AG08396 (cell line): ENCODE measurements around the gene GRIP1.
A peak's percentile ranks its signal among the peaks of the same experiment; 100 is the strongest.
"Not testable (repeated sequence)": the region's sequence is repeated elsewhere in the genome, so short reads cannot be mapped to it uniquely, and the experiment has no call there.

ENCODE experiments used
- DNase-seq: peaks from one replicate; pipeline ENCODE4 v3.0.0; 2012; ENCODE audit warnings: low spot score, mixed read lengths

GRIP1 gene

DNA sequence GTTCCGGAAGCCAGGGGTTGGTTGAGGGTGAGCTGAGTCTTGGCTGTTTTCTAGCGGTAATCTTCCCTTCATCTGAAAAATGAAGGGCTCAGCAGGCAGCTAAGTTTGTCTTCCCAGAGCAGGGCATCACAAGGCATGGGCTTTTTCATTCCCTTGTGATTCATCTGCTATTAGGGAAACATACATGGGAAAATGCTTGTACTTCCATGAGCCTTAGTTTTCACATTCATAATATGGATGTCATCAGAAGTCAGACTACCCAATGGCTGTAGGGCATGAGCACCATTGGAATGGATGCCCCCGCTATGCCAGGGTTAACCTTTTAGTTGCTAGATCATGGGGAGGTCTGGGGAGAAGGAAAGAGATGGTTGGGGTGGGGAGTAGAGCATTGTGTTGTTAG, 357.9 kb downstream of the GRIP1 start:
- no peak for DNase-seq

DNA sequence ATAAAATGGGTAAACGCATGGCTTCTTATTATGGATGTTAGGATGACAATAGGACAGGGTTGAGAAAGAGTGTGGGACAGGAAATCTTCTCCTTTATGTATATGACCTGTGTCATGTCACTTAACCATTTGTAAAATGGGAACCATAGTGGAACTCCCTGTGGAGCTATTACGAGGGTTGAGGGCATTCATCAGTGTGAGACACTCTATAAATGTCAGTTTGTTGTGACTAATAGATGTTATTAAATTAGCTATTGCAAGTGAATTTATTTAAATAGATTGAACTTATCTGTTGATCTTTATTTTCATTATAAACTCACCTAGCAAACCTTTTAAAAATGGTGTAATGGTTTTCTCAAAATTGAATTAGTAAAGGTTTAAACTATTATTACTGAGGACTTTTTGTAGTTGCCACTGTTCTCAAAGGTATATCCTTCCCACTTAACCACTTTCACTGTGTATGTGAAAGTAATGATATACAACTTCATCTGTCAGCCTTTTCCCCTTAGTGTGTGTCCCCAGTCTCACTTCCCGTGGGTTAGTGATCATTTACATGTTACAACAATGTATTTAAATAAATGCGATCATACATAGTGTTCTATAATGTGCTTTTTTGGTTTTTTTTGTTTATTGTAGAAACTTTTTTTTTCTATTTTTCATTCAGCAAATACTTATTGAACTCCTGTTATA, 359.5 kb downstream of the GRIP1 start:
- no peak for DNase-seq

DNA sequence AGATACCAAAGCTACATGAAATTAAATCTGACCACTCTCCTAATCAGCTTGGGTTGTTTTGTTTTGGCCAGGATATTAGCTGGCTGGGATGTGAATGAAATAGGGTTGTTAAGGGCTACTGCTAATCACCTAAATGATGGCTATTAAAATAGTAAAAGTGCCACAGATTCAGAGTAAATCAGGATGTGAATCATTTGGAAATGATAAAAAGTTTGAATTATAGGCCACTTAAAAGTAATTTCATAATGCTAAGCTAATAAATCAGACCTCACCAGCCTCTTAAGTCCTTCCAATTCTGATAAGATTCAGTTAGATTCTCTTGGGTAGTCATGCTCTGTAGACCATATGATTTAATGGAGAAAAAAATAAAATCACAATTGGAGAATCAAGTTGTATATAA, 364.6 kb downstream of the GRIP1 start:
- no peak for DNase-seq

GRCh38 chr12:66312189-66312588, 366.7 kb downstream of the GRIP1 start:
- no peak for DNase-seq

DNA sequence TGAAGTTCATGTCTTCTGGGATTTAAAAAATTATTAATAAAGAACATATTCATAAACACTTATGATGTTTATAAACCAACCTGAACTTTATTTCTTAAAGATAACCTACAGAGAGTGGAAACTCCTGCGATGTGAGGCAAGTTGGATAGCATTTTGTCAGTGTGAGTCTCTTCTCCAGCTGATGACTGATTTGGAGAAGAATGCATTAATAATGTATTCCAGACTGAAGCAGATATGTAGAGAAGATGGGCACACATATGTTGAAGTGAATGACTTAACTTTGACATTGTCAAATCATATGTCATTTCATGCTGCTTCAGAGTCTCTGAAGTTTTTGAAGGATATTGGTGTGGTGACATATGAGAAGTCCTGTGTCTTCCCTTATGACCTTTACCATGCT, 369.3 kb downstream of the GRIP1 start:
- DNase-seq, result no peak

DNA sequence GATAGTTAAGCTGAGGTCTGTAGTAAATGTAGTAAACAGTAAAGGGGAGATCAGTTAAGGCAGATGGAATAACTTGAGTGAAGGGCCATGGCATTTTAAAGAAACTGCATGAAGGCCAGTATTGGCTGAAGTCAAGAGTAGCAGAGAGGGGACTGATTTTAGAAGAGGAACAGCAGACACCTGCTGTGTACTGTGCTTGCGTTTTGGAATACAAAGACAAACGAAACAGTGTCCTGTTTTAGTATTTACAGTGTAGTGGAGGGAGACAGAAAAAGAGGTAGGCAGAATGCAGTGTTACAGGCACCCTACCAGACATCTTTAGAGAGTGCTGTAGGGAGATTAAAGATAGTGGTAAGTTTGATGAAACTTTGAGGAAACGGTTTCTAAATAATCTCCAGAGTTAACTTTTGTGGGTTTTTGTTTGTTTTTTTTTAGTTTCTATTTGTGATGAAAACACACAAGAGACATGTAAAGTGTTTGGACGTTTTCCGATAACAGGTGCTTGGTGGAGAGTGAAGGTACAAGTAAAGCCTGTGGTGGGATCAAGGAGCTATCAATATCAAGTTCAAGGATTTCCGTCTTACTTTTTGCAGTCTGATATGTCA, 374.5 kb downstream of the GRIP1 start:
- DNase-seq, result no peak

DNA sequence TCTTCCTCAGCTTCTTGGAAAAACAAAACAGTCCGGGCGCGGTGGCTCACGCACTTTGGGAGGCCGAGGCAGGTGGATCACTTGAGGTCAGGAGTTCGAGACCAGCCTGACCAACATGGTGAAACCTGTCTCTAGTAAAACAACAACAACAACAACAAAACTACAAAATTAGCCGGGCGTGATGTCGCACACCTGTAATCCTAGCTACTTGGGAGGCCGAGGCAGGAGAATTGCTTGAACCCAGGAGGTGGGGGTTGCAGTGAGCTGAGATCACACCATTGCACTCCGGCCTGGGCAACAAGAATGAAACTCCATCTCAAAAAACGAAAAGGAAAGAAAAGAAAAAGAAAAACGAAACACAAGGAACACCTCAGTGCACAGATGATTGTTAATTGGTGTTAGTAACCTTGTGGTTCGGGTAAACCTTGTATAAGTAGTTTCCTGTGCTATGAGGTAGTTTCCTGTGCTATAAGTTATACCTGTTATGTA, 375.5 kb downstream of the GRIP1 start:
- DNase-seq, result not testable (repeated sequence)

GRCh38 chr12:66302827-66303169, 376.1 kb downstream of the GRIP1 start:
- no peak for DNase-seq

GRCh38 chr12:66301944-66302826, 376.7 kb downstream of the GRIP1 start, which contains the start of gene HELB:
TSS of gene HELB (plus strand) at chr12:66302493. CDS start at chr12:66302604, 111 bp downstream.
- peak; percentile 94 for DNase-seq

GRCh38 chr12:66297923-66298322, 381.0 kb downstream of the GRIP1 start:
- no peak for DNase-seq
